Breast epithelium (tissue), 3 donors: Measurements from ENCODE around the gene CFAP157.

Source experiments
- POLR2A ChIP-seq: fragments of 450-650 bp; IDR thresholded peaks from one replicate; pipeline ENCODE4 v1.6.1; 2016; ENCODE audit warnings: antibody characterized with exemption, mild to moderate bottlenecking, moderate library complexity
- TF ChIP-seq, protein P1 (sequence below), 3 donors: fragments of 450-650 bp; IDR thresholded peaks; one replicate each; pipeline ENCODE4 v1.5.1; 2016 to 2017; ENCODE audit warnings: antibody characterized with exemption in 3 of 3, mild to moderate bottlenecking in 3 of 3, moderate library complexity in 3 of 3

DNA sequence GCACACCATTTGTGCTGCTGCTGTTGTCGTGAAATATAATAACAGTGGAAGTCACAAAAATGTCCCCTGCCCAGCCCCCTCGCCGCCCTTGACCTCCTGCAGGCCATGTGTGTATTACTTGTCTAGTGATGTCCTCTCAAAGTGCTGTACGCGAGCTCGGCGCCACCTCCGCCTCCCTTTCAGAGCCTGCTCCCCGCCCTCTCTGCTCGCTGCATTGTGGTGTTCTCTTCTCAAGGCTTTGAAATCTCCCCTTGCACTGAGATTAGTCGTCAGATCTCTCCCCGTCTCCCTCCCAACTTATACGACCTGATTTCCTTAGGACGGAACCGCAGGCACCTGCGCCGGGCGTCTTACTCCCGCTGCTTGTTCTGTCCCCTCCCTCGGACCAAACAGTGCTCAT, 14.7 kb upstream of the CFAP157 start:
- TF ChIP-seq, protein P1, sequence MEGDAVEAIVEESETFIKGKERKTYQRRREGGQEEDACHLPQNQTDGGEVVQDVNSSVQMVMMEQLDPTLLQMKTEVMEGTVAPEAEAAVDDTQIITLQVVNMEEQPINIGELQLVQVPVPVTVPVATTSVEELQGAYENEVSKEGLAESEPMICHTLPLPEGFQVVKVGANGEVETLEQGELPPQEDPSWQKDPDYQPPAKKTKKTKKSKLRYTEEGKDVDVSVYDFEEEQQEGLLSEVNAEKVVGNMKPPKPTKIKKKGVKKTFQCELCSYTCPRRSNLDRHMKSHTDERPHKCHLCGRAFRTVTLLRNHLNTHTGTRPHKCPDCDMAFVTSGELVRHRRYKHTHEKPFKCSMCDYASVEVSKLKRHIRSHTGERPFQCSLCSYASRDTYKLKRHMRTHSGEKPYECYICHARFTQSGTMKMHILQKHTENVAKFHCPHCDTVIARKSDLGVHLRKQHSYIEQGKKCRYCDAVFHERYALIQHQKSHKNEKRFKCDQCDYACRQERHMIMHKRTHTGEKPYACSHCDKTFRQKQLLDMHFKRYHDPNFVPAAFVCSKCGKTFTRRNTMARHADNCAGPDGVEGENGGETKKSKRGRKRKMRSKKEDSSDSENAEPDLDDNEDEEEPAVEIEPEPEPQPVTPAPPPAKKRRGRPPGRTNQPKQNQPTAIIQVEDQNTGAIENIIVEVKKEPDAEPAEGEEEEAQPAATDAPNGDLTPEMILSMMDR (IDR thresholded peaks at IDR 0.05), result no peak
- TF ChIP-seq POLR2A, result no peak
